ENCODE measurements around the gene METTL8.
A peak's percentile ranks its signal among the peaks of the same experiment; 100 is the strongest.

Gene METTL8

GRCh38 chr2:171342067-171342413, 91.8 kb downstream of the METTL8 start:
- WGBS: 91% methylated on average over 1 of the region's 1 CpG
- Histone ChIP-seq H3K9ac (ENCODE audit: low read depth, low read length) (no peak overlapping the region), H3K36me3 (ENCODE audit: insufficient read depth, low read length) (no peaks in the 10 kb centered on the region), H3K27ac (ENCODE audit: low read depth, low read length) (no peak overlapping the region), H3K4me1 (ENCODE audit: insufficient read depth, low read length) (peaks cover 2% of the 10 kb centered on the region; the same call in 1 of the 2 replicates), H3K9me3 (ENCODE audit: insufficient read depth, low read depth, low read length) (no peaks in the 10 kb centered on the region), H3K4me3 (ENCODE audit: low read length) (no peak overlapping the region), H3K27me3 (ENCODE audit: insufficient read depth, low read length) (no peaks in the 10 kb centered on the region)

- no peak overlapping the region for H3K4me3 ChIP-seq (ENCODE audit: low read length)
Measured at GRCh38 chr2:171341394-171342066, 92.3 kb downstream of the METTL8 start.

GRCh38 chr2:171334946-171335345, 98.8 kb downstream of the METTL8 start:
- 0 out of 2 replicates have a peak, but pooled peaks cover 2% of the 10 kb centered on the region for H3K4me1 ChIP-seq (ENCODE audit: insufficient read depth, low read length)
- no CpG with 5 or more reads among the region's 1 CpG for WGBS

More at GRCh38 chr2:171341394-171342066, 92.3 kb downstream of the METTL8 start:
- no peak overlapping the region for H3K27ac ChIP-seq (ENCODE audit: low read depth, low read length)
- H3K36me3 ChIP-seq (ENCODE audit: insufficient read depth, low read length): no peaks in the 10 kb centered on the region
- H3K4me1 ChIP-seq (ENCODE audit: insufficient read depth, low read length): peaks cover 2% of the 10 kb centered on the region; the same call in 1 of the 2 replicates
- H3K9me3 ChIP-seq (ENCODE audit: insufficient read depth, low read depth, low read length): no peaks in the 10 kb centered on the region
- 91% methylated on average over 6 of the region's 7 CpGs for WGBS
- H3K9ac ChIP-seq (ENCODE audit: low read depth, low read length): no peak overlapping the region
- H3K27me3 ChIP-seq (ENCODE audit: insufficient read depth, low read length): no peaks in the 10 kb centered on the region

GRCh38 chr2:171334171-171334570, 99.6 kb downstream of the METTL8 start:
- 92% methylated on average over 2 of the region's 2 CpGs for WGBS
- no peak overlapping the region for H3K27ac ChIP-seq (ENCODE audit: low read depth, low read length)
- H3K9ac ChIP-seq (ENCODE audit: low read depth, low read length): no peak overlapping the region

More at GRCh38 chr2:171334946-171335345, 98.8 kb downstream of the METTL8 start:
- Histone ChIP-seq H3K27me3 (ENCODE audit: insufficient read depth, low read length) (no peaks in the 10 kb centered on the region), H3K36me3 (ENCODE audit: insufficient read depth, low read length) (no peaks in the 10 kb centered on the region), H3K9ac (ENCODE audit: low read depth, low read length) (no peak overlapping the region), H3K4me3 (ENCODE audit: low read length) (no peak overlapping the region), H3K9me3 (ENCODE audit: insufficient read depth, low read depth, low read length) (no peaks in the 10 kb centered on the region), H3K27ac (ENCODE audit: low read depth, low read length) (no peak overlapping the region)

GRCh38 chr2:171330155-171330956, 103.4 kb downstream of the METTL8 start:
- H3K27me3 ChIP-seq (ENCODE audit: insufficient read depth, low read length): no peaks in the 10 kb centered on the region
- H3K4me1 ChIP-seq (ENCODE audit: insufficient read depth, low read length): peaks cover 28% of the 10 kb centered on the region
- no peaks in the 10 kb centered on the region for H3K9me3 ChIP-seq (ENCODE audit: insufficient read depth, low read depth, low read length)
- no peak overlapping the region for H3K27ac ChIP-seq (ENCODE audit: low read depth, low read length)
- H3K9ac ChIP-seq (ENCODE audit: low read depth, low read length): no peak overlapping the region
- WGBS: 97% methylated on average over 4 of the region's 5 CpGs
- H3K36me3 ChIP-seq (ENCODE audit: insufficient read depth, low read length): no peaks in the 10 kb centered on the region
- no peak overlapping the region for H3K4me3 ChIP-seq (ENCODE audit: low read length)

More at GRCh38 chr2:171334171-171334570, 99.6 kb downstream of the METTL8 start:
- Histone ChIP-seq H3K36me3 (ENCODE audit: insufficient read depth, low read length) (no peaks in the 10 kb centered on the region), H3K27me3 (ENCODE audit: insufficient read depth, low read length) (no peaks in the 10 kb centered on the region), H3K4me1 (ENCODE audit: insufficient read depth, low read length) (0 out of 2 replicates have a peak, but pooled peaks cover under 1% of the 10 kb centered on the region), H3K4me3 (ENCODE audit: low read length) (no peak overlapping the region), H3K9me3 (ENCODE audit: insufficient read depth, low read depth, low read length) (no peaks in the 10 kb centered on the region)

GRCh38 chr2:171327043-171327496, 106.7 kb downstream of the METTL8 start:
- WGBS: 40% methylated on average over 4 of the region's 4 CpGs
- Histone ChIP-seq H3K27ac (ENCODE audit: low read depth, low read length) (peak overlapping the region; percentile 86), H3K27me3 (ENCODE audit: insufficient read depth, low read length) (no peaks in the 10 kb centered on the region), H3K9ac (ENCODE audit: low read depth, low read length) (peak overlapping the region; percentile 0; the same call in 1 of the 2 replicates), H3K9me3 (ENCODE audit: insufficient read depth, low read depth, low read length) (no peaks in the 10 kb centered on the region), H3K36me3 (ENCODE audit: insufficient read depth, low read length) (0 out of 2 replicates have a peak, but pooled peaks cover 4% of the 10 kb centered on the region), H3K4me3 (ENCODE audit: low read length) (no peak overlapping the region), H3K4me1 (ENCODE audit: insufficient read depth, low read length) (peaks cover 44% of the 10 kb centered on the region)

GRCh38 chr2:171325886-171326585, 107.8 kb downstream of the METTL8 start:
- H3K9me3 ChIP-seq (ENCODE audit: insufficient read depth, low read depth, low read length): no peaks in the 10 kb centered on the region
- peaks cover 44% of the 10 kb centered on the region for H3K4me1 ChIP-seq (ENCODE audit: insufficient read depth, low read length)
- WGBS: 86% methylated on average over 4 of the region's 4 CpGs
- no peaks in the 10 kb centered on the region for H3K27me3 ChIP-seq (ENCODE audit: insufficient read depth, low read length)
- H3K4me3 ChIP-seq (ENCODE audit: low read length): no peak overlapping the region
- H3K36me3 ChIP-seq (ENCODE audit: insufficient read depth, low read length): 0 out of 2 replicates have a peak, but pooled peaks cover 4% of the 10 kb centered on the region
- H3K9ac ChIP-seq (ENCODE audit: low read depth, low read length): no peak overlapping the region
- H3K27ac ChIP-seq (ENCODE audit: low read depth, low read length): peak overlapping the region; percentile 86

GRCh38 chr2:171323971-171324528, 109.7 kb downstream of the METTL8 start:
- WGBS: 86% methylated on average over 5 of the region's 5 CpGs

GRCh38 chr2:171322928-171323327, 110.9 kb downstream of the METTL8 start:
- Histone ChIP-seq H3K27me3 (ENCODE audit: insufficient read depth, low read length) (no peaks in the 10 kb centered on the region), H3K4me1 (ENCODE audit: insufficient read depth, low read length) (peaks cover 70% of the 10 kb centered on the region), H3K9ac (ENCODE audit: low read depth, low read length) (no peak overlapping the region), H3K27ac (ENCODE audit: low read depth, low read length) (no peak overlapping the region), H3K4me3 (ENCODE audit: low read length) (no peak overlapping the region), H3K9me3 (ENCODE audit: insufficient read depth, low read depth, low read length) (no peaks in the 10 kb centered on the region), H3K36me3 (ENCODE audit: insufficient read depth, low read length) (0 out of 2 replicates have a peak, but pooled peaks cover 4% of the 10 kb centered on the region)
- WGBS: 97% methylated on average over 4 of the region's 4 CpGs

More at GRCh38 chr2:171323971-171324528, 109.7 kb downstream of the METTL8 start:
- no peaks in the 10 kb centered on the region for H3K9me3 ChIP-seq (ENCODE audit: insufficient read depth, low read depth, low read length)
- no peaks in the 10 kb centered on the region for H3K27me3 ChIP-seq (ENCODE audit: insufficient read depth, low read length)
- H3K27ac ChIP-seq (ENCODE audit: low read depth, low read length): peak overlapping the region; percentile 39; the same call in 1 of the 2 replicates
- H3K9ac ChIP-seq (ENCODE audit: low read depth, low read length): no peak overlapping the region
- H3K4me3 ChIP-seq (ENCODE audit: low read length): no peak overlapping the region
- H3K4me1 ChIP-seq (ENCODE audit: insufficient read depth, low read length): peaks cover 62% of the 10 kb centered on the region
- 0 out of 2 replicates have a peak, but pooled peaks cover 4% of the 10 kb centered on the region for H3K36me3 ChIP-seq (ENCODE audit: insufficient read depth, low read length)

GRCh38 chr2:171320731-171321130, 113.1 kb downstream of the METTL8 start:
- H3K27ac ChIP-seq (ENCODE audit: low read depth, low read length): peak overlapping the region; percentile 98; the same call in 1 of the 2 replicates
- H3K27me3 ChIP-seq (ENCODE audit: insufficient read depth, low read length): no peaks in the 10 kb centered on the region
- 0 out of 2 replicates have a peak, but pooled peaks cover 4% of the 10 kb centered on the region for H3K36me3 ChIP-seq (ENCODE audit: insufficient read depth, low read length)
- H3K9me3 ChIP-seq (ENCODE audit: insufficient read depth, low read depth, low read length): no peaks in the 10 kb centered on the region
- H3K4me1 ChIP-seq (ENCODE audit: insufficient read depth, low read length): peaks cover 69% of the 10 kb centered on the region
- no peak overlapping the region for H3K9ac ChIP-seq (ENCODE audit: low read depth, low read length)
- H3K4me3 ChIP-seq (ENCODE audit: low read length): no peak overlapping the region

Data from HUES64 (cell line).